ENCODE results near the gene POGZ.

Gene POGZ

DNA sequence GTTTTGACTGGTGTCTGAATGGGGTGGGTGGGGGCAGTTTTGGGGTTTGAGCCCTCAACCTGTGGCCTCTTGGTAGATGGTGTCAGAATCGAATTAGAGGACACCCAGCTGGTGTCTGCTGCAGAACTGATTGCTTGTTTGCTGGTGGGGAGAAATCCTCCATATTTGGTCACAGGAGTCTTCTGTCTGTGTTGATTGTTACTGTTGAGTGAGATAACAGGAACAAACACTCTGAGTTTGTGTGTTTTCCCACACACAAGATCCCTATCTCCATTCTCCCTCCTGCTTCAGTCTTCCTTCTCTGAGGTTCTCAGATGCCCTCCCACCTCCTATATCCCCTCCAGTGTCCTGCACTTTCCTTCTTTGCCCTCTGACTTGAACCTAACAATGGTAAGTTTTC, 32.8 kb upstream of the POGZ start:
- Histone ChIP-seq H3K4me1 (ENCODE audit: low read length) (peaks cover 12% of the 10 kb centered on the region; the same call in 1 of the 2 replicates), H2AFZ (ENCODE audit: low read length) (no peak overlapping the region), H3K27me3 (replicated peaks; ENCODE audit: insufficient read depth, low read length) (no peaks in the 10 kb centered on the region), H3K9me2 (replicated peaks; ENCODE audit: insufficient read depth, low read length) (no peaks in the 10 kb centered on the region), H3K4me3 (ENCODE audit: low read length) (no peak overlapping the region), H3K79me2 (ENCODE audit: low read length) (no peaks in the 10 kb centered on the region), H3F3A (ENCODE audit: insufficient read depth, low read length) (peaks cover 14% of the 10 kb centered on the region; the same call in 1 of the 2 replicates), H3K36me3 (replicated peaks; ENCODE audit: insufficient read depth, low read length) (no peaks in the 10 kb centered on the region), H3K9ac (ENCODE audit: low read length) (no peak overlapping the region), H3K27ac (ENCODE audit: low read length) (no peak overlapping the region), H4K20me1 (ENCODE audit: insufficient read depth, low read length) (no peaks in the 10 kb centered on the region), H3K4me2 (ENCODE audit: low read depth, low read length) (no peak overlapping the region), H3K9me3 (replicated peaks; ENCODE audit: insufficient read depth, low read length) (no peaks in the 10 kb centered on the region)
- TF ChIP-seq, protein P1, sequence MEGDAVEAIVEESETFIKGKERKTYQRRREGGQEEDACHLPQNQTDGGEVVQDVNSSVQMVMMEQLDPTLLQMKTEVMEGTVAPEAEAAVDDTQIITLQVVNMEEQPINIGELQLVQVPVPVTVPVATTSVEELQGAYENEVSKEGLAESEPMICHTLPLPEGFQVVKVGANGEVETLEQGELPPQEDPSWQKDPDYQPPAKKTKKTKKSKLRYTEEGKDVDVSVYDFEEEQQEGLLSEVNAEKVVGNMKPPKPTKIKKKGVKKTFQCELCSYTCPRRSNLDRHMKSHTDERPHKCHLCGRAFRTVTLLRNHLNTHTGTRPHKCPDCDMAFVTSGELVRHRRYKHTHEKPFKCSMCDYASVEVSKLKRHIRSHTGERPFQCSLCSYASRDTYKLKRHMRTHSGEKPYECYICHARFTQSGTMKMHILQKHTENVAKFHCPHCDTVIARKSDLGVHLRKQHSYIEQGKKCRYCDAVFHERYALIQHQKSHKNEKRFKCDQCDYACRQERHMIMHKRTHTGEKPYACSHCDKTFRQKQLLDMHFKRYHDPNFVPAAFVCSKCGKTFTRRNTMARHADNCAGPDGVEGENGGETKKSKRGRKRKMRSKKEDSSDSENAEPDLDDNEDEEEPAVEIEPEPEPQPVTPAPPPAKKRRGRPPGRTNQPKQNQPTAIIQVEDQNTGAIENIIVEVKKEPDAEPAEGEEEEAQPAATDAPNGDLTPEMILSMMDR (IDR thresholded peaks at IDR 0.05; ENCODE audit: low read length), result no peak
- TF ChIP-seq EZH2 (optimal IDR thresholded peaks at IDR 0.05; ENCODE audit: low read depth, low read length) (no peak), EZH2phosphoT487 (IDR thresholded peaks at IDR 0.05; ENCODE audit: low read length) (no peak)
- no peak for DNase-seq

DNA sequence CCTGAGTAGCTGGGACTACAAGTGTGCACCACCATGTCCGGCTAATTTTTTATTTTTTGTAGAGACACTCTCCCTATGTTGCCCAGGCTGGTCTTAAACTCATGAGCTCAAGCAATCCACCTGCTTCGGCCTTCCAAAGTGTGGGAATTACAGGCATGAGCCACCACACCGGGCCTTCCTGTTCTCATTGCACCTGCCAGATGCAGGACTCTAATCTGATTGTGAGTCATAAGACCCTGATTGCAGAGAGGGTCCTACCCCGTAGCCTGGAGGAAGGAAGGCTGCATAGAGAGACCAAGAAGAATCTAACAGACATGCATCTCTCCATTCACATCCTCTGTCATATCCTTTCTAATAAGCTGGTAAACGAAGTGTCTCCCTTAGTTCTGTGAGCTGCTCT, 32.3 kb upstream of the POGZ start:
- no peaks in the 10 kb centered on the region for H4K20me1 ChIP-seq (ENCODE audit: insufficient read depth, low read length)
- no peaks in the 10 kb centered on the region for H3K9me2 ChIP-seq (replicated peaks; ENCODE audit: insufficient read depth, low read length)
- H3K36me3 ChIP-seq (replicated peaks; ENCODE audit: insufficient read depth, low read length), result no peaks in the 10 kb centered on the region
- peaks cover 12% of the 10 kb centered on the region; the same call in 1 of the 2 replicates for H3K4me1 ChIP-seq (ENCODE audit: low read length)
- no peak for DNase-seq
- H3K27ac ChIP-seq (ENCODE audit: low read length), result no peak overlapping the region
- H3K27me3 ChIP-seq (replicated peaks; ENCODE audit: insufficient read depth, low read length), result no peaks in the 10 kb centered on the region
- no peaks in the 10 kb centered on the region for H3K79me2 ChIP-seq (ENCODE audit: low read length)
- TF ChIP-seq, protein P1 (IDR thresholded peaks at IDR 0.05; ENCODE audit: low read length), result no peak
- TF ChIP-seq EZH2phosphoT487 (IDR thresholded peaks at IDR 0.05; ENCODE audit: low read length), result no peak
- no peak for TF ChIP-seq EZH2 (optimal IDR thresholded peaks at IDR 0.05; ENCODE audit: low read depth, low read length)
- H3K4me2 ChIP-seq (ENCODE audit: low read depth, low read length), result no peak overlapping the region
- H3K4me3 ChIP-seq (ENCODE audit: low read length), result no peak overlapping the region
- H3K9ac ChIP-seq (ENCODE audit: low read length), result no peak overlapping the region
- peaks cover 14% of the 10 kb centered on the region; the same call in 1 of the 2 replicates for H3F3A ChIP-seq (ENCODE audit: insufficient read depth, low read length)
- H3K9me3 ChIP-seq (replicated peaks; ENCODE audit: insufficient read depth, low read length), result no peaks in the 10 kb centered on the region
- H2AFZ ChIP-seq (ENCODE audit: low read length), result no peak overlapping the region

DNA sequence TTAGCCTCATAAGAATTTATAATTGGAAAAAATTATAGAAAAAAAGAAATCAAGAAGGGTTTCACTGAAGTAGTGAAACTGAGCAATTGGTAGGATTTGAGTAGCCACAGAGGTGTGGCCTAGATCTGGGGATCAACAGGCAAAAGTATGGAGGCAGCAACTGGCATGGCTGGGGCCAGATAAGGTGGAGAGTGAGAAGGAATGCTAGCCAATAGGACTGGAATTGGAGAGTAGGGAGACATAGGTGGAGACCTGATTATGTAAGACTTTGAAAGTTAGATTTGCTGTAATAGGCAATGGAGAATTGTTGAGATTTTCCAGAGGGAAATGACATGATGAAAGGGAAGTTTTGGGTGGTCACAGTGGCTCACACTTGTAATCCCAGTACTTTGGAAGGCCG, 27.3 kb upstream of the POGZ start:
- Histone ChIP-seq H4K20me1 (ENCODE audit: insufficient read depth, low read length) (no peaks in the 10 kb centered on the region), H3K4me1 (ENCODE audit: low read length) (peaks cover 5% of the 10 kb centered on the region; the same call in 1 of the 2 replicates), H3K4me3 (ENCODE audit: low read length) (no peak overlapping the region), H3K9ac (ENCODE audit: low read length) (no peak overlapping the region), H3K27ac (ENCODE audit: low read length) (no peak overlapping the region), H3K36me3 (replicated peaks; ENCODE audit: insufficient read depth, low read length) (no peaks in the 10 kb centered on the region), H3K9me2 (replicated peaks; ENCODE audit: insufficient read depth, low read length) (no peaks in the 10 kb centered on the region), H3K9me3 (replicated peaks; ENCODE audit: insufficient read depth, low read length) (no peaks in the 10 kb centered on the region), H2AFZ (ENCODE audit: low read length) (no peak overlapping the region), H3K79me2 (ENCODE audit: low read length) (no peaks in the 10 kb centered on the region), H3F3A (ENCODE audit: insufficient read depth, low read length) (peaks cover 11% of the 10 kb centered on the region; the same call in 1 of the 2 replicates), H3K27me3 (replicated peaks; ENCODE audit: insufficient read depth, low read length) (no peaks in the 10 kb centered on the region), H3K4me2 (ENCODE audit: low read depth, low read length) (no peak overlapping the region)
- no peak for DNase-seq
- TF ChIP-seq EZH2 (optimal IDR thresholded peaks at IDR 0.05; ENCODE audit: low read depth, low read length) (no peak), EZH2phosphoT487 (IDR thresholded peaks at IDR 0.05; ENCODE audit: low read length) (no peak)
- TF ChIP-seq, protein P1 (IDR thresholded peaks at IDR 0.05; ENCODE audit: low read length), result no peak
